ENCODE measurements around the gene WNT10A.

The WNT10A gene

GRCh38 chr2:218878926-218879761 is 1.5 kb upstream of the WNT10A start:
- no peak for TF ChIP-seq CTCF (IDR thresholded peaks at IDR 0.05; ENCODE audit: control extremely low read depth, extremely low read depth, low read depth, missing control alignments)
- ChIA-PET CTCF (interaction anchor here (1.0 to 23.0 kb wide), 8 partner anchors 7 to 662 kb away, joined by 3 to 916 read pairs (median 6); no protein-coding TSS in a partner anchor), POLR2A (interaction anchor here (1.4 to 2.8 kb wide), 2 partner anchors 14 to 18 kb away, joined by 3 to 16 read pairs; no protein-coding TSS in a partner anchor)
- DNase-seq (ENCODE audit: extremely low spot score) = no peak

DNA sequence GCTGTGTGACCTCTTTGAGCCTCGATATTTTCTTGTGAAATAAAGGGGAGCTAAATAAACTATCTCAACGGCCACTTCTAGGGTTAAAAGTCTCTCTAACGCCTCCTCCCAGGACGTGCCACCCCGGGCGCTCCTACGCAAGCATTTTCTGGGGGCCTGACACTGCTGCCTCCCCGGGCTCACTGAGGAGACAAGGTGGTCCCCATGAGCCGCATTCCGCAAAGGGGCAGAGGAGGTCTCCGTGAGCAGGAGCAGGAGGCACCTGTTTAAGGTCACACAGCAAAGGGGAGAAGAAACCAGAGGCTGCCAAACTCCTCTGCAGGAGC is 913 bp upstream of the WNT10A start:
- POLR2A ChIA-PET = interaction anchor here (1.4 to 2.8 kb wide), 2 partner anchors 13 to 17 kb away, joined by 3 to 16 read pairs; no protein-coding TSS in a partner anchor
- CTCF ChIA-PET = interaction anchor here (1.0 to 23.0 kb wide), 6 partner anchors 7 to 97 kb away, joined by 3 to 916 read pairs (median 6); no protein-coding TSS in a partner anchor
- TF ChIP-seq CTCF (IDR thresholded peaks at IDR 0.05; ENCODE audit: control extremely low read depth, extremely low read depth, low read depth, missing control alignments) = no peak
- DNase-seq (ENCODE audit: extremely low spot score) = no peak

DNA sequence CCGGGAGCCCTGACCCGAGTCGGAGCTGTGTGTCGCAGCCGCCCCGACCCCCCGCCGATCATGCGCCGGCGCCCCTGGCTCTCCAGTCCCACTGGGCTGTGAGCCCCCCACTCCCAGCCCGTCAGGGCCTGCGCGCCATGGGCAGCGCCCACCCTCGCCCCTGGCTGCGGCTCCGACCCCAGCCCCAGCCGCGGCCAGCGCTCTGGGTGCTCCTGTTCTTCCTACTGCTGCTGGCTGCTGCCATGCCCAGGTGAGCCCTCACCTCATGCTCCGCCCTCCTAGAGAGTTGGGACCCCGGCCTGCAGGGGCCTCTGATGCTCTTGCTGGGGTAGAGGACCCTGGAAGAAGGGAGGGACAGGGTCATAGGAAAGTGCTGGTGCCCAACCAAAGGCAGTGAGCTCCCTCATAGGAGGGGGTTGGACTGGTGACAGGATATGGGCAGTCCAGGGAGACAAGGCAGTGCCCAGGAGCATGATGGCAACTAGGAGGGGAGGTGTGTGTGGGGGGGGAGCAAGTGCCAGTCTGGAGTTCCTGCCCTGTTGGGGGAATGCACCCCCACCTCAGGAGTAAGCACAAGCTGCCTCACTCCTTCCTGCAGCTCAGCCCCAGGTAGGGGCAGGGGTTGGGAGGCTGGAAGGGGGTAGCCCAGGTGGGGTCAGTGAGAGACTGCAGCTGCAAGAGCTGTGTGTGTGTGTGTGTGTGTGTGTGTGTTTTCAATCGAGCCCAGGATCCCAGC is 375 bp downstream of the WNT10A start:
- CTCF ChIA-PET = interaction anchor here (0.7 to 23.0 kb wide), 7 partner anchors 11 to 484 kb away, joined by 3 to 916 read pairs (median 3); no protein-coding TSS in a partner anchor
- DNase-seq (ENCODE audit: extremely low spot score) = no peak
- TF ChIP-seq CTCF (IDR thresholded peaks at IDR 0.05; ENCODE audit: control extremely low read depth, extremely low read depth, low read depth, missing control alignments) = no peak
- POLR2A ChIA-PET = interaction anchor here (0.6 to 2.8 kb wide), 3 partner anchors 10 to 549 kb away, joined by 6 to 16 read pairs (median 7); no protein-coding TSS in a partner anchor

DNA sequence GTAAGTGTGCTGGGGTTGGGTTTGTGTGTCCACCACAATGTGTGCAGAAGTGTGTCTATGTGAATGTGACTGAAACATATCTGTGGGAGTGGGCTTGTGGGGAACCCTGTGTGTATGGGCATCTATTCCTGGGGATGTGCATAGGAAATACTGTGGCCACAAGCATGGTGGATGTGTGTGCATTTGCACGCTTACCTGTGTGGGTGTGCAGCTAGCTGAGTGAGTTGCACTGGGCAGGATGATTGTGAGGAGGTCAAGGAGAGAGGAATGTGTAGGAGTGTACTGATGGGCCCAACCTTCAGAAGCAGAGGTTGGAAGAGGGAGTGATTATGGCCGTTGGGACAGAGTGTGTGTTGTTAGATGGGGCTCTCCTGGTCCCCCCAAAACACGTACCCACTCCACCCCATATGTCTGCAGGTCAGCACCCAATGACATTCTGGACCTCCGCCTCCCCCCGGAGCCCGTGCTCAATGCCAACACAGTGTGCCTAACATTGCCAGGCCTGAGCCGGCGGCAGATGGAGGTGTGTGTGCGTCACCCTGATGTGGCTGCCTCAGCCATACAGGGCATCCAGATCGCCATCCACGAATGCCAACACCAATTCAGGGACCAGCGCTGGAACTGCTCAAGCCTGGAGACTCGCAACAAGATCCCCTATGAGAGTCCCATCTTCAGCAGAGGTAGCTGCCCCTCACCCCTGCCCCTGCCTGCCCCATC is 1.2 kb downstream of the WNT10A start:
- DNase-seq (ENCODE audit: extremely low spot score) = no peak
- ChIA-PET CTCF (interaction anchor here (1.0 to 23.0 kb wide), 3 partner anchors 10 to 17 kb away, joined by 3 to 916 read pairs (median 3); no protein-coding TSS in a partner anchor), POLR2A (interaction anchor here (2.8 kb wide), 1 partner anchor 15 kb away, joined by 16 read pairs; no protein-coding TSS in a partner anchor)
- TF ChIP-seq CTCF (IDR thresholded peaks at IDR 0.05; ENCODE audit: control extremely low read depth, extremely low read depth, low read depth, missing control alignments) = no peak

DNA sequence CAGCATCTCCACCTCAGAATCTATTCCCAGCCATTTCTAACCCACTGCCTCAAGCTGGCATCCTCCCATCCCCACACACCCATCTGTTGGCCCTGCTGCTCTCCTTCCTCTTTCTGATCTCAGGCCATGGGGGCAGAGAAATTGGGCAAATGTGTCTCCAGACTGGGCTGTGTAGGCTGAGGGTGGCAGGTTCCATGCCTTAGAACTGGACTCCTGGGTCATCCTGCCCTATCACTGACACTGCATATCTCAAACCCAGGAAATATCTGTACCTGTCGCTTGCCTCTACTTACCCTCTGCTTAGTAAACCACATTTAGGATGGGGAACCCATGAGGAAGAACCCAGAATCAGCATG is 1.8 kb downstream of the WNT10A start:
- ChIA-PET CTCF (interaction anchor here (1.4 to 23.0 kb wide), 2 partner anchors 10 to 16 kb away, joined by 3 to 916 read pairs; no protein-coding TSS in a partner anchor), POLR2A (interaction anchor here (1.4 kb wide), 1 partner anchor 14 kb away, joined by 4 read pairs; no protein-coding TSS in a partner anchor)
- DNase-seq (ENCODE audit: extremely low spot score) = no peak
- no peak for TF ChIP-seq CTCF (IDR thresholded peaks at IDR 0.05; ENCODE audit: control extremely low read depth, extremely low read depth, low read depth, missing control alignments)

Data from GM10248 (cell line).